Neuronal stem cell (in vitro differentiated cells): ENCODE measurements around the gene PPP1R13L.
A peak's percentile ranks its signal among the peaks of the same experiment; 100 is the strongest.

Experiments used
- DNase-seq: peaks from one replicate; pipeline ENCODE4 v3.0.0-alpha.2; 2013; ENCODE audit warnings: low spot score
- H2AFZ ChIP-seq: one replicate; pipeline ENCODE4 v1.6.1; 2013; ENCODE audit warnings: mild to moderate bottlenecking, low read length, inconsistent platforms
- H2AK5ac ChIP-seq: 2 replicates; pipeline ENCODE4 v1.6.1; 2013; ENCODE audit warnings: low read depth, mild to moderate bottlenecking, inconsistent platforms, low read length, moderate library complexity, mixed read lengths
- H2BK120ac ChIP-seq: 2 replicates; pipeline ENCODE4 v1.6.1; 2013; ENCODE audit warnings: low read depth, mild to moderate bottlenecking, inconsistent platforms, low read length, moderate library complexity, mixed read lengths
- H2BK12ac ChIP-seq: one replicate; pipeline ENCODE4 v1.6.1; 2013; ENCODE audit warnings: low read length, inconsistent platforms
- H2BK15ac ChIP-seq: 2 replicates; pipeline ENCODE4 v1.6.1; 2013; ENCODE audit warnings: mild to moderate bottlenecking, low read length, inconsistent platforms, mixed read lengths
- H2BK5ac ChIP-seq: one replicate; pipeline ENCODE4 v1.6.1; 2013; ENCODE audit warnings: inconsistent platforms, mild to moderate bottlenecking, low read length, moderate library complexity
- H3K14ac ChIP-seq: one replicate; pipeline ENCODE4 v1.6.1; 2013; ENCODE audit warnings: low read length, inconsistent platforms
- H3K18ac ChIP-seq: 2 replicates; pipeline ENCODE4 v1.6.1; 2013; ENCODE audit warnings: low read length, inconsistent platforms
- H3K23ac ChIP-seq: 2 replicates; pipeline ENCODE4 v1.6.1; 2013; ENCODE audit warnings: low read depth, mild to moderate bottlenecking, mixed read lengths, low read length, inconsistent platforms; ENCODE audit not compliant: poor library complexity
- H3K27ac ChIP-seq: replicated peaks from 3 replicates; pipeline ENCODE4 v1.5.1; 2013; ENCODE audit warnings: low read length, inconsistent platforms
- H3K27me3 ChIP-seq, 3 experiments: 2 replicates each; pipeline ENCODE4 v1.6.1; 2013; ENCODE audit warnings: low read length in 3 of 3, mild to moderate bottlenecking in 2 of 3, inconsistent platforms in 1 of 3, low read depth in 1 of 3, mixed read lengths in 1 of 3, moderate library complexity in 1 of 3; ENCODE audit not compliant: control insufficient read depth in 3 of 3, insufficient read depth in 3 of 3
- H3K36me3 ChIP-seq, 2 donors: replicated peaks in 1 of 2; 2 replicates each; pipeline ENCODE4 v1.6.1; 2013; ENCODE audit warnings: low read length in 2 of 2; ENCODE audit not compliant: control insufficient read depth in 2 of 2, insufficient read depth in 2 of 2
- H3K4ac ChIP-seq: 2 replicates; pipeline ENCODE4 v1.6.1; 2013; ENCODE audit warnings: inconsistent platforms, mild to moderate bottlenecking, low read length, moderate library complexity
- H3K4me1 ChIP-seq, 2 donors: 1 replicate in 1 of 2; 2 replicates in 1 of 2; pipeline ENCODE4 v1.6.1; 2013; ENCODE audit warnings: low read length in 2 of 2, low read depth in 1 of 2; ENCODE audit not compliant: control insufficient read depth in 2 of 2, insufficient read depth in 1 of 2
- H3K4me2 ChIP-seq: one replicate; pipeline ENCODE4 v1.6.1; 2013; ENCODE audit warnings: mild to moderate bottlenecking, low read length, inconsistent platforms; ENCODE audit not compliant: insufficient read depth, poor library complexity, severe bottlenecking
- H3K4me3 ChIP-seq, 2 donors: 2 replicates each; pipeline ENCODE4 v1.5.1; 2013; ENCODE audit warnings: low read length in 2 of 2, mild to moderate bottlenecking in 2 of 2, inconsistent platforms in 1 of 2, moderate library complexity in 1 of 2
- H3K79me1 ChIP-seq: one replicate; pipeline ENCODE4 v1.6.1; 2013; ENCODE audit warnings: low read depth, mild to moderate bottlenecking, inconsistent platforms, low read length, moderate library complexity
- H3K9ac ChIP-seq: one replicate; pipeline ENCODE4 v1.6.1; 2013; ENCODE audit warnings: mild to moderate bottlenecking, low read depth, low read length, inconsistent platforms; ENCODE audit not compliant: poor library complexity
- H3K9me3 ChIP-seq, 2 donors: replicated peaks in 1 of 2; 2 replicates each; pipeline versions ENCODE3 to v1.6.1; 2013; ENCODE audit warnings: low read length in 2 of 2, mild to moderate bottlenecking in 2 of 2, inconsistent platforms in 1 of 2, low read depth in 1 of 2, mixed read lengths in 1 of 2, moderate library complexity in 1 of 2; ENCODE audit not compliant: control insufficient read depth in 2 of 2, insufficient read depth in 1 of 2
- H4K8ac ChIP-seq: one replicate; pipeline ENCODE4 v1.6.1; 2013; ENCODE audit warnings: low read depth, mild to moderate bottlenecking, inconsistent platforms, low read length, moderate library complexity
- H4K91ac ChIP-seq: one replicate; pipeline ENCODE4 v1.6.1; 2013; ENCODE audit warnings: low read length, low read depth, mild to moderate bottlenecking, inconsistent platforms; ENCODE audit not compliant: poor library complexity
- WGBS, 2 donors: extraction: QIAGEN DNeasy Blood & Tissue Kit; methylation state at CpG; one replicate each; pipeline ENCODE4 v1.1.7; 2013; ENCODE audit warnings: missing lambda C conversion rate in 2 of 2, mixed read lengths in 1 of 2; ENCODE audit not compliant: insufficient read length in 2 of 2, insufficient replicate concordance in 1 of 2; ENCODE audit errors: extremely low coverage in 2 of 2; 5-methylcytosine and 5-hydroxymethylcytosine counted together

PPP1R13L gene

DNA sequence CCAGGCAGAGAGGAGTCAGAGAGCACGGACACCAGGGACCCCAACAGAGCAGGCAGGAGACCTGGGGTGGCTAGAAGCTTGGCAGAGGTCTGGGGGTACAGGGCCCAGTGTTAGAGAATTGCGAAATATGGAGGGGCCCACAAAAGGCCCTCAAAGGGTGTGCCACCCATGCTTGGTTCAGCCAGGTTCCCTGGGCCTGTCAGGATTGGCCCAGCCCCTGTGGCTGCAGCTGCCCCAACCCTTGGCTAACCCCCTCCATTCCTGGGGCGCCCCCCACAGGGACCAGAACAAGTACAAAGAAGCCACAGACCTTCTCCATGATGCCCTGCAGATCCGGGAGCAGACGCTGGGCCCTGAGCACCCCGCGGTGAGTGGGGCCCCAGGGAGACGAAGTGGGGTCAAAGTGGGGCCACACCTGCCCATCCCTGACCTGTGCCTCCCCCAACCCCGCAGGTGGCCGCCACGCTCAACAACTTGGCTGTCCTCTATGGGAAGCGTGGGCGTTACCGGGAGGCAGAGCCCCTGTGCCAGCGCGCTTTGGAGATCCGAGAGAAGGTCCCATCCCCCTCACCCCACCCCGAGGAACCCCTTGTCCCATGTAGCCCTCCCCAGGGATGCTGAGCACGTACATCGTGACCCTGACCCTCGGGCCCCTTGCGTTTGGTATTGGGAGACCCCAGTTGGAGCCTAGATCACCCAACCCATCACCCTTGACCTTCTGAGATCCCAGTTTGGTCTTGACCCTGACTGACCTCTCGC lies 56.3 kb downstream of the PPP1R13L start:
- WGBS, 2 donors = no CpG with 5 or more reads among the region's 23 CpGs
- no peak overlapping the region for H3K4ac ChIP-seq
- peaks cover 18 to 42% of the 10 kb centered on the region in 2 donors for H3K36me3 ChIP-seq
- no peak overlapping the region for H3K9ac ChIP-seq
- H2AK5ac ChIP-seq = no peak overlapping the region
- H3K27me3 ChIP-seq = peaks cover 0 to 25% (median 2%) of the 10 kb centered on the region in 3 experiments
- H2BK12ac ChIP-seq = no peak overlapping the region
- no peak overlapping the region for H3K14ac ChIP-seq
- no peak overlapping the region for H2BK15ac ChIP-seq
- no peak overlapping the region for H2AFZ ChIP-seq
- H3K23ac ChIP-seq = peak overlapping the region; percentile 60
- peaks cover 0 to 6% of the 10 kb centered on the region in 2 donors for H3K4me1 ChIP-seq
- H2BK120ac ChIP-seq = no peak overlapping the region
- no peaks in the 10 kb centered on the region for H3K9me3 ChIP-seq
- no peak for DNase-seq
- peak overlapping the region in 1 of 2 donors; percentile 53 for H3K4me3 ChIP-seq
- no peak overlapping the region for H3K4me2 ChIP-seq
- H3K79me1 ChIP-seq = no peaks in the 10 kb centered on the region
- no peak overlapping the region for H3K27ac ChIP-seq
- H2BK5ac ChIP-seq = no peak overlapping the region
- peak overlapping the region; percentile 70 for H3K18ac ChIP-seq
- H4K91ac ChIP-seq = no peak overlapping the region
- H4K8ac ChIP-seq = no peak overlapping the region

DNA sequence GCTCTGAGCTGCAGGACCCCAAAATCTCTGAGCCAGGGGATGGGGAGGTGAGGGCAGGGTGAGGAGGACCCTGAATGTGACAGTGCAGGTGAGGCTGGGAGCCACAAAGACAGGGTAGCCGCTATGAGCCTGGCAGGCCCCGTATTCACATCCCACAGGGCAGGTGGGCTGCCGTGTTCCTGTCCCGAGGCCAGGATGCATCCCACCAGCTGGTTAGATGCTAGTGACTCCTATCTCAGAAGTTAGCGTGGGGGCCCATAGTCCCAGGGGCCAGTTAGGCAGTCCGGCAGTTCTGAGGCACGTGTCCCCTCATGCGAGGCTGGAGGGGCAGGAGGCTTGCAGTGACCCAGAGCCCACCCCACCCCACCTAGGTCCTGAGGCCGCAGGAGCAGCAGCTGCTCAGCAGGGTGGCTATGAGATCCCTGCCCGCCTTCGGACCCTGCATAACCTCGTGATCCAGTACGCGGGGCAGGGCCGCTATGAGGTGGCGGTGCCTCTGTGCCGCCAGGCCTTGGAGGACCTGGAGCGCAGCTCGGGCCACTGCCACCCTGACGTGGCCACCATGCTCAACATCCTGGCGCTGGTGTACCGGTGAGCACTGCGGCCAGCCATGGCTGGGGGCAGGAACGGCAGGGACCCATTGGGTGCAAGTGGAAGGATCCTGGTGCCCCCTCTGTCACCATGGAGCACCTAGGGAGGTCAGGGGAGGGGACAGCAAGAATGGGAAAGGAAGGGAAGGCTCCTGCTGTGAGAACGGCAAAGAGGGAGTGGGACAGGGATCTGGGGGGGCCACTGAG lies 57.1 kb downstream of the PPP1R13L start:
- no CpG with 5 or more reads among the region's 25 CpGs for whole genome bisulfite sequencing, 2 donors
- H3K36me3 ChIP-seq = peaks cover 15 to 34% of the 10 kb centered on the region in 2 donors
- no peak overlapping the region for H3K14ac ChIP-seq
- peak overlapping the region; percentile 89 for H4K8ac ChIP-seq
- H2BK15ac ChIP-seq = peak overlapping the region; percentile 27
- no peak overlapping the region for H2BK120ac ChIP-seq
- peaks cover 0 to 29% (median 6%) of the 10 kb centered on the region in 3 experiments for H3K27me3 ChIP-seq
- no peak overlapping the region for H3K27ac ChIP-seq
- H4K91ac ChIP-seq = no peak overlapping the region
- peak overlapping the region; percentile 70 for H3K18ac ChIP-seq
- H3K4ac ChIP-seq = peak overlapping the region; percentile 59
- H3K9me3 ChIP-seq = no peaks in the 10 kb centered on the region
- no peak overlapping the region for H2AFZ ChIP-seq
- H3K4me1 ChIP-seq = peaks cover 0 to 6% of the 10 kb centered on the region in 2 donors
- no peak overlapping the region for H2BK12ac ChIP-seq
- peak overlapping the region; percentile 78 for H3K9ac ChIP-seq
- no peaks in the 10 kb centered on the region for H3K79me1 ChIP-seq
- H2BK5ac ChIP-seq = no peak overlapping the region
- peak overlapping the region in 1 of 2 donors; percentile 53 for H3K4me3 ChIP-seq
- H3K23ac ChIP-seq = peak overlapping the region; percentile 60
- H3K4me2 ChIP-seq = no peak overlapping the region
- no peak for DNase-seq
- H2AK5ac ChIP-seq = peak overlapping the region; percentile 83

DNA sequence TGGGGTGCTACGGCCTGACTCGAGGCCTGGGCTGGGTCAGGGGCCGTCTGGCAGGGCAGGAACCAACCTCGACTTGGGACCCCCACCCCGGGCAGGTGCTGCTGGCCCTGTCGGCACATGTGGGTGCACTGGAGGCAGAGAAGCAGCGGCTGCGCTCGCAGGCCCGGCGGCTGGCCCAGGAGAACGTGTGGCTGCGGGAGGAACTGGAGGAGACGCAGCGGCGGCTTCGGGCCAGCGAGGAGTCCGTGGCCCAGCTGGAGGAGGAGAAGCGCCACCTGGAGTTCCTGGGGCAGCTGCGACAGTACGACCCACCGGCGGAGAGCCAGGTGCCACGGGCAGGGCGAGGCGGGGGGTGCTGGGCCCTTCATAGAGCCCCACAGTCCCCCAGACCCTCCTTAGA lies 58.4 kb downstream of the PPP1R13L start:
- peak overlapping the region; percentile 85 for H3K18ac ChIP-seq
- H3K9ac ChIP-seq = peak overlapping the region; percentile 63
- no peak overlapping the region for H4K91ac ChIP-seq
- peak overlapping the region; percentile 41 for H2BK120ac ChIP-seq
- H3K14ac ChIP-seq = peak overlapping the region; percentile 90
- WGBS, 2 donors = no CpG with 5 or more reads among the region's 27 CpGs
- no peak overlapping the region for H3K4me2 ChIP-seq
- DNase-seq = no peak
- H2BK15ac ChIP-seq = no peak overlapping the region
- no peak overlapping the region for H2BK5ac ChIP-seq
- H3K4ac ChIP-seq = no peak overlapping the region
- peaks cover 0 to 1% of the 10 kb centered on the region in 2 donors for H3K9me3 ChIP-seq
- peak overlapping the region; percentile 52 for H3K23ac ChIP-seq
- H3K27ac ChIP-seq = no peak overlapping the region
- no peak overlapping the region for H2AFZ ChIP-seq
- no peak overlapping the region for H2AK5ac ChIP-seq
- H2BK12ac ChIP-seq = peak overlapping the region; percentile 90
- peaks cover 9 to 21% of the 10 kb centered on the region in 2 donors for H3K36me3 ChIP-seq
- H3K79me1 ChIP-seq = no peaks in the 10 kb centered on the region
- peaks cover 0 to 40% (median 15%) of the 10 kb centered on the region in 3 experiments for H3K27me3 ChIP-seq
- no peak overlapping the region for H4K8ac ChIP-seq
- H3K4me1 ChIP-seq = peaks cover 0 to 6% of the 10 kb centered on the region in 2 donors
- no peak overlapping the region for H3K4me3 ChIP-seq

DNA sequence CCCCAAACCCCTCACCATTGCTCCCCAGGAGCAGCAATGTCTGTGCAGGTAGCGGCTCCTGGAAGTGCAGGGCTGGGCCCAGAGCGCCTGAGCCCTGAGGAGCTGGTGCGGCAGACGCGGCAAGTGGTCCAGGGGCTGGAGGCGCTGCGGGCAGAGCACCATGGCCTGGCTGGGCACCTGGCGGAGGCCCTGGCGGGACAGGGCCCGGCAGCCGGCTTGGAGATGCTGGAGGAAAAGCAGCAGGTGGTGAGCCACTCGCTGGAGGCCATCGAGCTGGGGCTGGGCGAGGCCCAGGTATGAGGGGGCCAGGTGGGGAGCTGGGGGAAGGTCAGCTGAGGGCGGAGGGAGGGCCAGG lies 59.4 kb downstream of the PPP1R13L start:
- DNase-seq = no peak
- Histone ChIP-seq H3K36me3 (peaks cover 3 to 12% of the 10 kb centered on the region in 2 donors), H3K14ac (peak overlapping the region; percentile 50), H4K8ac (no peak overlapping the region), H3K4me3 (no peak overlapping the region), H3K18ac (peak overlapping the region; percentile 42), H3K4me2 (no peak overlapping the region), H2BK5ac (no peak overlapping the region), H2BK15ac (no peak overlapping the region), H2BK12ac (peak overlapping the region; percentile 17), H2AK5ac (peak overlapping the region; percentile 31), H3K4me1 (peaks cover 0 to 6% of the 10 kb centered on the region in 2 donors), H3K9me3 (peaks cover 0 to 3% of the 10 kb centered on the region in 2 donors), H2AFZ (no peak overlapping the region), H2BK120ac (no peak overlapping the region), H3K27me3 (peaks cover 5 to 49% (median 24%) of the 10 kb centered on the region in 3 experiments), H3K9ac (no peak overlapping the region), H3K23ac (peak overlapping the region; percentile 59), H3K27ac (no peak overlapping the region), H3K79me1 (no peaks in the 10 kb centered on the region), H4K91ac (no peak overlapping the region), H3K4ac (no peak overlapping the region)
- no CpG with 5 or more reads among the region's 15 CpGs for WGBS, 2 donors
